Left renal cortex interstitium (tissue), 4 donors: ENCODE measurements around the gene SYT1. TPM values are rescaled to one million over a fixed set of nuclear protein-coding genes. Genes with fewer than 3 reads are reported as not detected.

Source experiments
- DNase-seq, 4 donors: peaks; one replicate each; pipeline ENCODE4 v3.0.0-alpha.2; 2013; ENCODE audit warnings: low read depth in 4 of 4, low spot score in 2 of 4, missing footprints in 1 of 4
- polyA plus RNA-seq, 4 donors: library from polyadenylated mRNA; unstranded; fragments of 120-200 nt; gene quantifications; one replicate each; pipeline ENCODE4 v1.2.1, GENCODE V29; 2013; ENCODE audit not compliant: insufficient read length in 4 of 4

Gene SYT1
- polyA plus RNA-seq, 4 donors: 17.5 to 27.4 (median 21.0) TPM

GRCh38 chr12:79125358-79125757, 260.8 kb downstream of the SYT1 start:
- no peak for DNase-seq

- DNase-seq: no peak
Measured at GRCh38 chr12:79127271-79127751, 262.7 kb downstream of the SYT1 start.

GRCh38 chr12:79128956-79129355, 264.4 kb downstream of the SYT1 start:
- no peak for DNase-seq

GRCh38 chr12:79138872-79139271, 274.3 kb downstream of the SYT1 start:
- no peak for DNase-seq

- DNase-seq: no peak
Measured at GRCh38 chr12:79140711-79141110, 276.1 kb downstream of the SYT1 start.

GRCh38 chr12:79141776-79142175, 277.2 kb downstream of the SYT1 start:
- DNase-seq: no peak

- DNase-seq: no peak
Measured at GRCh38 chr12:79143803-79144202, 279.2 kb downstream of the SYT1 start.

GRCh38 chr12:79151956-79152355, 287.4 kb downstream of the SYT1 start:
- DNase-seq: no peak

GRCh38 chr12:79155683-79156082, 291.1 kb downstream of the SYT1 start:
- DNase-seq: no peak

- DNase-seq: no peak
Measured at GRCh38 chr12:79156846-79157463, 292.4 kb downstream of the SYT1 start.

GRCh38 chr12:79161249-79161934, 296.8 kb downstream of the SYT1 start:
- no peak for DNase-seq

GRCh38 chr12:79162147-79162772, 297.7 kb downstream of the SYT1 start:
- no peak for DNase-seq

- no peak for DNase-seq
Measured at GRCh38 chr12:79162948-79163347, 298.4 kb downstream of the SYT1 start.

- DNase-seq: no peak
Measured at GRCh38 chr12:79164890-79165289, 300.3 kb downstream of the SYT1 start.

- DNase-seq: no peak
Measured at GRCh38 chr12:79168687-79169086, 304.1 kb downstream of the SYT1 start.

GRCh38 chr12:79174626-79175025, 310.1 kb downstream of the SYT1 start:
- peak in 1 of 4 donors; percentile 33 for DNase-seq

GRCh38 chr12:79183003-79183402, 318.4 kb downstream of the SYT1 start:
- DNase-seq: no peak

- DNase-seq: no peak
Measured at GRCh38 chr12:79183926-79184325, 319.4 kb downstream of the SYT1 start.

GRCh38 chr12:79186506-79186905, 321.9 kb downstream of the SYT1 start:
- DNase-seq: no peak

GRCh38 chr12:79187032-79187431, 322.5 kb downstream of the SYT1 start:
- DNase-seq: no peak

GRCh38 chr12:79191391-79191790, 326.8 kb downstream of the SYT1 start:
- DNase-seq: no peak

GRCh38 chr12:79194595-79194994, 330.0 kb downstream of the SYT1 start:
- no peak for DNase-seq
